NAMALWA (cell line): Measurements from ENCODE around the gene BMP6.

Source experiments
- DNase-seq: peaks from one replicate; pipeline ENCODE4 v3.0.0-alpha.2; 2015; ENCODE audit warnings: low spot score

The BMP6 gene

DNA sequence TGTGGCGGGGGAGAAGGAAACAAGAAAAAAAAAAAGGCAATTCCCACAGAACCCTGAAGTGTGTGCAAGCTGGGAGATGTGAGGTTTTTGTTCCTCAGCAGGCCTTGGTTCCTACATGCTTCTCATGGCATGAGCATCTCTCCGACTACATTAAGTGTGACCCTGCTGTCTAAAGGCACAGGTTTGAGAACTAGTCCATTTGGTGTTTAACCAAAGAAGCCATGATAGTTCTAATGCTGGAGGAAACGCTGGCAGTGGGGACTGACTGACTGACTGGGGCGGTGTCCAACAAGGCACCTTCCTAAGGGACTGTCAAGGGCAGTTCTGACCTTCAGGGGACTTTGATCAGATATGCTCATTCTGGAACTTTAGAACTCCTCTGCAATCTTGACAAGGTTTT lies 180.8 kb downstream of the BMP6 start:
- DNase-seq: no peak

DNA sequence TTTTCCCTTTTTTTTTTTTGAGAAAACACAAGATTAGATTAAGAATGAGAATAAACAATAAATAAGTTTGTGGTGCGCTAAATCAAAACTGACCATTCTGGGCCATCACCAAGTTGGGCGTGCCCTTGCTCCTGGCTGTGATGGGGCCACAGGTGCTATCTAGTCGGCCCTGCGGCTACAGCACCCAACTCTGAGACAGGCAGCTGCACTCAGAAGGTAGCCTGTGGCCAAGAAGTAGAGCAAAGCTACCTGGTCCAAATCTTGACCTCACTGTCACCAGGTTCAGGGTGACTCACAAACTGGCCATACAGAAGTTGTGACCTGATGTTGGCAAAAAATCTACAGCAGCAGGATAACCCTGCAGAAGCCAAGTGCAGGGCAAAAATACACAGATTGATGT lies 181.3 kb downstream of the BMP6 start:
- no peak for DNase-seq

DNA sequence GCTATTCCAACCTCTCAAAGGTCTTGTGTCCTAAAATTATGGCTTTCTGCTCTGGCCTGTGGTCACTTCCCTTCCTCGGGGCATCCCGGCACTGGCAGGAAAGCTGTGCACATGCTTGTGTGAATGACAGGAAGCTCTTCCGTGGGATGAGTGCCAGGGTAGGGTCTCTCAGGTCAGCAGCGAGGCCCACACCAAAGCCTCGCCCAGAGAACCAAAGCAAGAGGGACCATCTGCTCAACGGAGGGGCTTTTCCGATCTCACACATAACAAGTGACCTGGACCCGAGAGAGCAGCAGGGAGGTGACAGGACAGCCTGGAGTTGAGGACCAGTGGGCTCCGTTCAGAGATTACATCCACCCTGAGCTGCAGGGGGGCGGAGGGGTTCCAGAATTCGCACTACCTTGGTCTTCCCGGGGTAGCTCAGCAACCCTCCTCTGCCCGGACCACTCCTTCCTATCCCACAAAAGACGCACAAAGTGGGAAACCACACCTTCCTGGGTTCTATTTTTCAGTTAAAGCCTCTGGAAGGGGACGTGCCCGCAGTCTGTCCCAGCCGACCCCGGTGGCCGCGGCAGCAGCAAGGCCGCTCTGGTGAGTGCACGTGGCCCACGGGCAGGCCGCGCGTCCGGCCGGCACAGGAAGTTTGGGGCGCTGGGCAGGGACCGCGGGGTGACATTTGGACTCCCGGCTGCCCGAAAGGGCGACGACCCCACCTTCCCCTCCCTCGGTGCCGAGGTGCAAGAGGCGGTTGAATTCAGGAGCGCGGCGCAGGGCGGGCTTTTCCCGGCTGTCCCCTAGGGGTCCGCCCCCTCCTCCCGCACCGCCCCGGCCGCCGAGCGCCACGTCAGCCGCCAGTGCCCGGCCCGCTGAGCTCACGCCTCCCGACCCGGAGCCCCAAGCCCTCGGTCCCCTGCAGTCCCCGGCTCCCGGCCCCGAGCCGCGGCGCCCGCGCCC lies 183.7 kb downstream of the BMP6 start:
- DNase-seq: peak; percentile 35

DNA sequence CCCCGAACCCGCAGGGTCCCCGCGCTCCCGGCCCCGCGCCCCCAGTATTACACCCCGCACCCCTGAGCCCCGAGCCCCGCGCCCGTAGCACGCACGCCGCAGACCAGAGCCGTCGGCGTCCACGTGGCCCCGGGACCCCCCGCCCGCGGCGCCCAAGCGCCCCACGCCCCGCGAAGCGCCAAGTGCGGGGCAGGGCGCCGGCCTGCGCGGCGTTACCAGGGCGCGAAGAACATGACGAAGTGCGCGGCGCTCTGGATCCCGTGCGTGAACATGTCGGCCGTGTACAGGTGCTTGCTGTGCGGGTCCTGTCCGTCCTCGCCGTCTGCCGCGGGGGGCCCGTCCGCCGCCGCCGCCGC lies 184.4 kb downstream of the BMP6 start:
- peak; percentile 42 for DNase-seq

DNA sequence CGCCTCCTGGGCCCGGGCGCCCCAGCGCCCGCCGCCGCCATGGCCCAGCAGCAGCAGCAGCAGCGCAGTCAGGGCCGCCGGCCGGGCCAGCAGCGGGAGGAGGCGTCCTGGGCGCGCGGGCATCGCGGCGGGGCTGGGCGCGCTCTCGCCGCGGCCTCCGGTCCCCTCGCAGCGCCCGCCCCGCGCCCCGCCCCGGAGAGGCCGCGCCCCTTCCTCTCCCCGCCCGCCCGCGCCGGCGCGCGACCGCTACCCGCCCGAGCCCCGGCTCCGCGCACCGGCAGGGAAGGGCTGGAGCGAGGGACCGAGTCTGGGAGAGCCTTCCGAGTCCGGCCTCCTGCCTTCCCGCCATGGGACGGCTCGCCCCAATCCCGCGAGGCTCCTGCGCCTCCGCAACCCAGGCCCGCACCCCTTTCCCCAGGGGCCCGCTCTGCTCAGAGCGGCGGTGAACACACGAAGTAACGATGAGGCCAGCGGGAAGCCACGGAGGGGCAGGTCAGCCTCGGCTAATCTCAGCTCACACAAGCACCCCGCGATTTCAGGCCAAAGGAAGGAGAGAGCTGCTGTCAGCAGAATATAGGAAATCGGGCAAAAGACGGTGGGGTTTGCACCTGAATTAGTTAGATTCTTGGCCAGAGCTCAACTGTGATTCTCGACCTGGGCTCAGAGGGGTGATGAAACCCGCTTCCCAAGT lies 184.9 kb downstream of the BMP6 start, which contains the start of gene TXNDC5:
TSS of gene TXNDC5 (minus strand) at position 135 of the 691 bp plus-strand sequence. CDS start at position 123, 12 bp downstream.
- DNase-seq: peak; percentile 53

DNA sequence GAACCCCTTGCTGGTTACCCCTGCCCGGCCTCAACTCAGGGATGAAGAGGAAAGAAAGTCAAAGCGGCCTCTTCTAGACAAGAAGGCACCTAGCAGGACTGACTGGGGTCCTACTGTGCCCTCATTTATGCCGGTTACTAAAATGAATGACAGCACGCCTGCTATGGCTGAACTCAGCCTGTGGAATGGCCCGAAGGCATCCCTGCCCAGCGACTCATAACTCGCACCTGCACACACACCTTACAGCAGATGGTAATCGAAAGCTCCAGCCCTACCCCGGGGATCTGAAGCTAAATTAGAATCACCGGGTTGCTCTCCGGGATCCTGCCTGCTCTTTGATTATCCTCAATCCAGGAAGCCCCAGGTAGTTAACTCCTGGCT lies 185.4 kb downstream of the BMP6 start:
- peak; percentile 11 for DNase-seq

DNA sequence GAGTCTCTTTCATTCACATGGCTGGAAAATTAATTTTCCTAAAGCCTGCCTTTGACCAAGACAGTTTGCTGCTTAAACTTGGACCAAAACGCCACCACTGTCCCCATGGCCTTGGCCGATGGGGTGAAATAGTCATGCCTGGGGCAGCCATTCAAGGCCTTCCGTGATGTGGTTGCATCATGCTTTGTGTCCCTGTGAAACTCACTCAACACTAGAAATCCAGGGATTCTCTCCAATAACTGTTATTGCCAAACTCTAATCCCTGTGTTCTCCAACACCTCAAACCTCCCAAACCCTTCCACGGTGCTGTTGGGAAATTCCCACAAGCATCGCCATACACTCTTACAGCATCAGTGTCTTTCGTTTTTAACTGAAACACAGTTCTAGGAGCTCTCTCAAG lies 186.1 kb downstream of the BMP6 start:
- DNase-seq: no peak

DNA sequence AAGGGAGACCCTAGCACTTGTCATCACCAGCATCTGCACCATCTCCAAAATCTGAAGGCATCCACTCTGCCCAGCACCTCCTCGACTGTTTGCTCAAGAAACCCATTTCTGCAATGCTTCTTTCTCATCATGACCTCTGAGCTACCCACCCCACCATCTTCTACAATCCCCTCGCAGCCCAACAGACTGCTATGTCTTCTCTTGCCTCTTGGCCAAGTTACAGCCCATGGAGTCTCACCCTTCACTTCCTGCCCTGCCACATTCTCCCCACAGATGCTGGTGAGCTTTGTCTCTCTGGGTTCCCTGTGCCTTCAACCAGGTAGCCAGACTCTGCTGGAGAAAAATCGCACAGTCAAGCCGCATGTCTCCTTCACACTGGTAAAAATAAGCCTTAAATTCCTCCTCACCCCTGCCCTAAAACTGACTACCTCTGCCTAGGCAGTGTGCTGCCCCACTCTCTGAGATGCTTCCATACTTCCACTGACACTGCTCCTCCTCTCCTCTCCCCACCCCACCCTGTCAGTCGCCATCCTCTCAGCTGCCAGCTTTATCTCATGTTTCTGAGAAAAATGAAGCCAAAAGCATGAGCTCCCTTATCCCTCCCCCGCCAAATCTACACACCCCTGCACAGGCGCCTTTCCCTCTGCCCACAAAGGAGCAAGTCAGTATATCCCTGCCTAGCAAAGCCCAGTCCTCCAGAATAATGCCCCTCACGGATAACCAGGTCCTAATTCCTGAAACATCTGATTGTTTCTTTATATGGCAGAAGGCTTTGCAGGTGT lies 187.0 kb downstream of the BMP6 start:
- no peak for DNase-seq

DNA sequence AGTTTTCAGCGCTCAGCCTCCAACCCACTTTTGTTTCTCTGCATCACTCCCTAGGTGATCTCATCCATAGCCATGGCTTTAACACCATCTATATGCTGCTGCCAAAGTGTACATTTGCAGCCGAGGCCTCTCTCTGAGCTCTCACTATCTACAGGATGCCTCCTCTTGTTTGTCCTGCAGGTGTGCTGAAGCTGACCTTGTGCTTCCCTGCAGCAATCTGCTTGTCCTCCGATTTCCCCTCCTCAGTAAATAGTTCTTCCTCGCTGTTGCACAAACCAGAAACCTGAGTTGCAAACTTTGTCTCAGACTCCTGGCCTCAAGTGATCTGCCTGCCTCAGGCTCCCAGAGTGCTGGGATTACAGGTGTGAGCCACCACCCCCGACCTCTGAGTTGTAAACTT lies 188.4 kb downstream of the BMP6 start:
- DNase-seq: no peak

DNA sequence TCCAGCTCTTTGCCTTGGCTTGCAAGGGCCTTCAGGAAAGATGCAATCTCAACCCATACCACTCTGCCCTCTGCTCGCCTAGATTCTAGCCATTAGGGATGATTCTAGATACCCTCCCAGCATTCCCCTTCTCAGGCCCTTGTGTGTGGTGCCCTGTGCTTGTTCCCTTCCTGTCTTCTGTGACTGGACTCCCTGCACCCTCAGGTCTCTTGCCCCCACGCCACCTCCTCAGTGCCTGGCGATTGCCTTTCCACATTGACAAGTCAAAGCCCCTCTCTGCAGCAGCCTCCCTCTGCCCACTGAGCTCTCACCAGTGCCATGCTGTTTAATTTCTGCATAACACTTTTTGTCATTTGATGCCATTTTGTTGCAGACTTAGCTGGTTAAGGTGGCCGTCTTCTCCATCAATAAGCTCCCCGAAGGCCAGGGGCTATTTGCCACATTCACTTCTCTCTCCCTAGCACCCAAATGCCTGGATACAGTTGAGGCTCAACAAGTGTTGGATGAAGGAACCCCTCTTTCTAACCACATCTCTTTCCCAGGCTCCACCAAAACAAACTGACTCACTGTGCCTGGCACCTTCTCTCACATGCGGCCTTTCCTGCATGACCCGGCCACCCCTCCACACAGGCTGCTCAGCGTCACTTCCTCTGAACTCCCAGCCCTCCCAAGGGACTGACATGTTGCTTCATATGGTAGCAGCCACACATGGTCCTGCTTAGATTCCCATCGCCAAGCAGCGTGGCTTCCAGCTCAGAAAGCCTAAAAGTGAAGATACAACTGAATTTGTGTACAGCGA lies 189.3 kb downstream of the BMP6 start:
- peak; percentile 30 for DNase-seq

DNA sequence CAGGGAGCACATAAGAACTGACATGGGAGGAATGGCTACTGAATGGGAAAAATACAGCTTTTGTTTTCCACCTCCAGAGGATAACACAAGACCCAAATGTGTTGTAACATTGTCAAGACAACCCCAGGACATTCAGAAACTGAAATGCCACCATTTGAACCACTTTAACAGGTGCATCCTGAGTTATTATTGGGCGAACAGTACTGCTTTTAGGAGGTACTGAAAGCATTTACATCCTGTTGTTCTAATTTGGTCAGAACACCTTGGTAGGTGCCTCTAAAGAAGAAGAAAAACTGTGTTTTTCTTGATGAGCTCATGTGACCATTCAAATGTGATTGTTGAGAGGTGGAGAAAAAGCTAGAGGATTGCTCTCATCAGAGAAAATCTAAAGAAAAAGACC lies 191.1 kb downstream of the BMP6 start:
- peak; percentile 52 for DNase-seq

DNA sequence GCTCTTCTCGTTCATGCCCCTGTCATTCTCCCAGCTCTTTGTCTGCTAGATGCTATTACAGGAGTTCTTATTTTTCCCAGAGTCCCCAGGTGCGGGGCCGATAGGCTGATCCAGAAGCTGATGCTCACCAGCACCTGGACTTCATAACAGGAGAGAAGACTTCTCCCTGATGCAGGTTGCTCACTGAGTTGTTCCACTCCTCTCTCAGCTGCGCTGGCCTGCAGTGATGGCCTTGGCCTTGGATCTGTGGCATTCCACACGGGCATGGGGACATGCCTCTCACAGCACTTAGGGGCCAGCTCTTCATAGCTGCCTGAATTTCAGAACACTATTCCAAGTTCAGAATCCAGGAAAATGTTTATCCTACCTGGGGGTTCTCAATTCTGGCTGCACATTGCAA lies 191.8 kb downstream of the BMP6 start:
- DNase-seq: no peak

DNA sequence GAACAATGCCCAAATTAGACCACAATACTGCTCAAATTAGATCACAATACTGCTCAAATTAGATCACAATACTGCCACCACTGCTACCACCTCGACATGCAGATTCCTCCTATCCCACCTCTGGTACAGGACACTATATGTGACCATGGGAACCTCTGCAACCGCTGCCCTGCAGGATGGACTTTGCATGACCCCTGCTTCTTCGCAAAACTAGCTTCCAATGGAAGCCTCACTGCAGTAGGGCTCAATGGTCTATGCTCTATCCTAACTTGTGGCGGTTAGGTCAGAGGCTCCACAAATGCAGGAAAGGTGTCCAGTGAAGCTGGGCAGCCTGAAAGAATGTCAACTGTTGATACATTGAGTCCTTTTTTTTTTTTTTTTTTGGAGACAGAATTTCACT lies 192.5 kb downstream of the BMP6 start:
- DNase-seq: no peak

DNA sequence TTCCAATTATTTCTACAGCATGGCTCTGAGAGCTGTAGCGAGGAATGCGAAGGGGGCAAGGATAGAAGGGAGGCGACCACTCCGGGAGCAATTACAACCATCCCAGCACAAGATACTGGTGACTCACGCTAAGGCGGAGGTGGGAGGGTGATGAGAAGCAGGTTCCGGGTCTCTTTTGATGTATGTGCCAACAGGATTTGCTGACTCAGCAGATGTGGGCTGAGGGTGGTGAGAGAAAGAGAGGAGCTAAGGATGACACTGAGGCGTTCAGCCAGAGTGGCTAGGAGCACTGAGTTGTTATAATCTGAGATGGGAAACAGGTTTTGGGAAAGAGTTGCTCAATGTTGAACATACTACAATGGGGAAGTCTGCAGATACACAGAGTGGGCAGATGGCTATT lies 194.0 kb downstream of the BMP6 start:
- DNase-seq: no peak

DNA sequence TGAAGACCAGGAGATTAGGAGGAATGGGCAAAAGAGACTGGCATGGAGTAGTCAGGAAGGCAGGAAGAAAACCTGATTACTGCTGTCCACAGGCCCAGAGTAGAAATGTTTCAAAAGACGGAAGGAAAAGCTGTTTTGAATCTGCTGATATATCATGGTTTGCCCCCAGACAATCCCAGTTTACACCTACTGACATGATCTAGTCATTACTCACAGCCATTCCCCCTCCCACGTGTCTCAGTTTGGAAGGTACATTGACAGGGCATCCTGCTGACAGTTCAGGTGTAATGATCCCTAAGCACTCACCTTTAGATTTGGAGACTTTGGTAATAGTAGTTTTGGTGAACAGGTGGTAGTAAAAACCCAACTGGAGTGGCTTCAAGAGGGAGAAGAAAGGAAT lies 194.5 kb downstream of the BMP6 start:
- no peak for DNase-seq

DNA sequence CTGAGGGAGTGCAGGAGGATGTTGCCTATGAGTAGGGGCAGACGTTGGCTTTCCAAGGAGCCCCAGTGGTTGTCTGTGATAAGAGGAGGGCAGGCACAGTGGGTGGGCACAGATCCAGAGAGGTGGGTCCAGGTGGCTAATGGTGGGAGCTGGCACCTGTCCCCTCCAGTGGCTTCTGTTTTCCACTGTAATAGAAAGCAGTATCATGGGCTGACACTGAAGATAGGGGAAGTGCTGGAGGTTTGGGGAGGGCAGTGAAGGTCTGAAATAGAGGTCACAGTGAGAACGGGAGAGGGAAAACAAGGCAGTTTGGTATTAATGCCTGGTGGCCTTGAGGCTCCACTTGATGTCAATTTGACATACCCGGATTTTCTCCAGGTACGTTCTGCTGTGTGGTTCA lies 195.1 kb downstream of the BMP6 start:
- no peak for DNase-seq

DNA sequence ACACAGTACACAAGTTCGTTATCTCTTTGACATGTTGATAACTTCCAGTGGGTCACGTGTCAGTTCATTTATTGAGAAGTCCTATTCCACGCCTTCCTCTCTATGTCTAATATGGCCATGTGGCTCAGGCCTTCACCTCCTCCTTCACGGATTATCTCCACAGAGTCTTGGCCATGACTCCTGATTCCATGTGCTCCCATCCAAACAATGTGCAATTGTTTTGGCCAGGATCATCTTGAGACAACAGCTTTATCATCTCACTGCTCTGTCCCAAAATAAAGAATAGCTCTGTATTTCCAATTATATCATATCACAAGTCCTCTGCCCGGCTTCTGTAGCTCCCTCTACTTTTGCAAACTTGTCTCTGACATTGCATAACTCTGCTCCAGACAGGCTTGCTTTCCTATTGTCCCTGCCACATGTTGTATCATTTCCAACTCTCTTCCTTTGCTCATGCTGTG lies 195.8 kb downstream of the BMP6 start:
- no peak for DNase-seq

DNA sequence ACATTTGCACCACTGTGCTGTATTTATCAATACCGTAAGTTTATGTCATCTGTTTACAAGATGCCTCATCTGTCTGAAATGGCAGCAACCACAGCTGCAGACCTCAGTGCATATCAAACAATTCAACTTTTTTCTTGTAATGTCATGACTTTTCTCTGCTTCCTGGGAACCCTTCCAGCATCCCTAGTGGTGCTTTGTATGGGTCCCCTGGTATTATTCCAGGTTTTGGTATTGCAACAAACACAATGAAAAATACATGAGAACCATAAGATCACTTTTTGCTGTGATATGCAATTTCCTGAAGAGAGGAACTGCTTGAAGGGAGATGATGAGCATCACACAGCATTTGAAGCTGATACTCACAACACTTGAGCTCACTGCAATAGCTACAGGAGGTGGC lies 196.7 kb downstream of the BMP6 start:
- no peak for DNase-seq

DNA sequence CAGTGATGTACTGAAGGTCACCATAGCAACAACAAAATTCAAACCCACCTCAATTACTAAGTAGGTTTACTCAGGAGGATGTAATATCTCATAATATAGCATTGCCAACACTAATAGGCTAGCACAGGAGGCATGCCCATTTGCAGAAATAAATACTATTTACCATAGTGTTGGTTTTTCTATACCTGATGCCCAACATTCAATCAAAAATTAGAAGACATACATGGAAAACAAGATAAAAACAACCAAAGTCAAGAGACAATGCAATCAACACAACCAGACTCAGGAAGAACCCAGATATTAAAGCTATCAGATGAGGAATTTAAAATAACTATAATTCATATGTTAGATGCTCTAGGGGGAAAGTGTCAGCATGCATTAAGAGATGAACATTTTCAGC lies 199.0 kb downstream of the BMP6 start:
- no peak for DNase-seq
